ENCODE measurements around the gene PIEZO2. TPM values are rescaled to one million over a fixed set of nuclear protein-coding genes. Genes with fewer than 3 reads are reported as not detected.
"Not testable (repeated sequence)": the region's sequence is repeated elsewhere in the genome, so short reads cannot be mapped to it uniquely, and the experiment has no call there.

Gene PIEZO2
- total RNA-seq, 1 donor from 2014 or later, result 3.1 TPM

DNA sequence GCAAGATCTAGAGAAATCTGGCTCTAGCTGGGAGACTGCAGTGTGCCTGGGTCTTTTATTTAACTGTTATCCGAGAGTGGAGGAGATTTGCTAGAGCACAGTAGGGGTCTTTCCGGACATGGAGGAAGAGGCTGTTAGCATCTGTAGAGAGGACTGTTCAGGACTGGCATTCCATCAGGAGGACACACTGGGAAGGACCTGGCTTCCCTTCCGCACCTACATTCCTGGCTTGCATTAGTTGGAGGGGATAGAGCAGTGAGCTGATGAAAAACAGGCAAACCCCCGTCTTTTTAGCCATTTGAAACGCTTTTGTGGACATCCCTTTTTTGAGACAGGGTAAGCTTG lies 874 bp upstream of the PIEZO2 start:
- DNase-seq (ENCODE audit: low spot score), result no peak

DNA sequence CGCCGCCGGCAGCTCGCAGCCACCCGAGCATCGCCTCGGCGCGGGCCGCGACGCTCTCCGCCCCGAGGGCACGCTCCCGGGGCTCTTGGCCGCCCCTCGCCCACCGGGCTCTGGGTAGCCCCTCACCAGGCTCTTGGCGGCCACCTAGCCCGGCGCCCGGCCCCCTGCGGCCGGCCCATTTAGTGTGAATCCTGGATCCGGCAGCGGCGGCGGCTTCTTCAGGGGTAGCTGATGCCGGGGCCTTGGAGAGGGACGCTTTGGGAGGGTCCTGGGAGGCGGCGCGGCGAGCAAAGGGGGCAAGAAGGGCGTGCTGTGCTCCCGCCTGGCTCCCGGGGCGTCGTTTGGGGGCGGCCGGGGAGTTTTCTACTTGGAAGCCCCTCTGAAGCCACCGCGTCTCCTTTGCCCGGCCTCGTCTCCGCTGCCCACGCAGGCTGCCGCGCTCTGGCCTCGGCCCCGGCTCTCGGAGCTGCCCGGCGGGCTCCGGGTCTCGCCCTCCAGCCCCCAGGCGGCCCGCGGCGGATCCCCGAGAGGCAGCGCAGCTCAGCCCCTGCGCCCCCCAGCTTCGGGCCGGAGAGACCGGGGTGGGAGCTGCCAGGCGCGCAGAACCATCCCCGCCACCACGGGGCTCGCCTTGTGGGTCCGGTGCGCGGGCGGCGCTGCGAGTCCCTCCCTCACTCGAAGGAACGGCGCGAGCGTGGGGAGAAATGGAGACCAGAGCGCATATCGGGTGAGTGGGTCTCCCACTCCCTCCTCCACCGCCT lies 509 bp downstream of the PIEZO2 start:
- no peak for DNase-seq (ENCODE audit: low spot score)

DNA sequence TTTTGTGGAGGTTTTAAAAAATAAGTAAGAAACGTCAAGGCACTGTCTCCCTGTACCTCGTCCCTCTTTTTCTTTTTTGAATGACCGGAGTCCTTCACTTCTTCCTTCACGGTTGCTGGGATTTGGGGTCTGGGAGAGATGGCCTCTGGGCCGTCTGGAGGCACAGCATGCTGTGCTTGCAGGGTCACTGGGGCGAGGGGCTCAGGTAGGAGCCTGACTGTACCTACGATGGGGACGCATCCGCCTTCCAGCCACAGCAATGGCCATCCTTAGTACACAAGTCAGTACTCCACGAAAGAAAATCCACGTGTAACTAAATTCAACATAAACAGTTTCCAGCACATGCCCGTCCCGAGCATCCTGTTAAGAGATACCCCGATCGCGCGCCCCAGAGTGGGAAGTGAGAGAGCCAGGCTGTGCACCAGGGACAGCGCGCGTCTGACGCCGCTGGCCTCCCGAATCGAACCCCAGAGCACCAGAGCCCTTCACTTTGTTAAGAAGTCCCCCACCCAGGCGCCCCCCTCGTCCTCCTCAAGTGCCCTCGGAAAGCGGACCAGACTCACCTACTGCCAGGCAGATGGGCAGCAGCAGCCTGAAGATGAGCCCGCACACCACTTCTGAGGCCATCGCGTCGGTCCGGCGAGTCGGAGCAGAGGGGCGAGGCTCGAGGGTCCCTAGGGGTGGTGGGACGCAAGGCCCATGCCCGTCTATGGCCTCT lies 1.2 kb downstream of the PIEZO2 start:
- DNase-seq (ENCODE audit: low spot score), result no peak

DNA sequence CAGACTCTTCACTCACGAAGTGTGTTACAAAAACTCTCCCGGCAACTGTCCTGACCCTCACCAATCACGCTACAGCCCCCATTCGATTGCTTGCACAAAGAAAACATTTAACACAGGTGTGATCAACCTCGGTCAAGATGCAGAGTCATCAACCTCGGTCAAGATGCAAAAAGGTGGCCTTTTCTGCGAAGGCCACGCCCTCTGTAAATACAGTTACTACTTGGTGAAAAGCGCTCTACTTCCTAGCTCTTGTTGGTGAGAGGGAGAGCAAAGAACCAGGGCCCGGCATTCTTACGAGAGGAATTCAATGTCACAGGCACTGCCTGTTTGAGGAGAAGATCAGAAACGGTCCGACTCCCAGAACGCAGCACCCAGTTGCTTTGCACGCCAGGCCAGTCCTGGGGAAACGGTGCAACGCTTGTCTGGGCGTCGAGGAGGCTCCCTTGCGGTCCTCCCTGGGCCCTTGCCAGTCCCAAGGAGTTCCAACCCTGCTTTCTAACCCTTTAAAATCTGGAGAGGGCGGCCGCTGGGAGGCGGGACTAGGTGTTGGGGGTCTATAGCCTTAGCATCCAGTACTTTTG lies 1.9 kb downstream of the PIEZO2 start:
- no peak for DNase-seq (ENCODE audit: low spot score)

DNA sequence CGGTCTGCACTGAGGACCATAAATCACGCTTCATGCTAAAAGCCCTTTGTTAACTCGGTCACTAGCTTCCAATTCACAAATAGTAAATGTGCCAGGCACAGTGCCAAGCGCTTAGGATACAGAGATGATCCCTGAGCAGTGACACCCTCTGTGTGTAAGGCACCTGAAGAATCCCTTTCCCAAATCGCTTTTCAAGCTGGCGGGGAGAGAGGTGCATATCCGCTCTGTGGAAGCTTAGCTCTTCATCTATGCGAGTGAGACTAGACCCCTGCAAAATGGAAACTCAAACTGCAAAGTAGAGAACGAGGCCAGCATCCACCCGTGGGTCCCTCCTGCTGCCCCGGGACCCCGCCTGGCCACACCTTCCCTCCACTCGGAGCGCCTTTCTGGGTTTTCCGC lies 2.4 kb downstream of the PIEZO2 start:
- no peak for DNase-seq (ENCODE audit: low spot score)

DNA sequence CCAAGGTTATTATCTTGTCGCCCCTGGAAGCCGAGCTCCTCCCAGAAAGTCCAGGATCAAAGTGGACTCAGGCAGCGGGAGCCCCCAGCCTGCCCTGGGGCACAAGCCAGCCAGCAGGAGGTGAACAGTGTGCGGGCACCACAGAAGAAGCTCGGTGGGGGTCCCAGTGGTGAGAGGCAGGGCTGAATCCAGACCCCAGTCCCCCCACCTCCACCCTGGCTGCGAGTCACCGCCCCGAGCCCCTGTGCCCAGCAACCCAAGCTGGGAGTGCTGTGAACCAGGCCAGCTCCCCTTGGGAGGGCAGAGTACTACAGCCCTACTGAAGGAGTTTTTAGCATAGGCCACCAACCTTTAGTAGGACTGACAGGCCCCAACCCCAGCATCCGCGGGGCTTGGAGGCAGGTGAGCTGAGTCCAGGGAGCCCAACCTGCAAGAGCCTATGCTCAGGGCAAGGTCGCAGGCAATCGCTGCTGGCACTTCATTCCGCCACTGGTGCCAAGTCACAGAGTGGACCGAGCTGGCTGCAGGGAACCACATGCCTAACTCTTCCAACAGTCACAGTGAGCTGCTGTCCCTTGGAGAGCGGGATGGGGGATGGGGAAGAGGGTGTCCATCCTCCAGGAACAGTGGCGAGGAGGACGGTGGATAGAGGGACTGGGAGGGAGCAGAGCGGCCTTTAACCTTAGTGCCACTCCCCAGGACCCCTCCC lies 3.0 kb downstream of the PIEZO2 start:
- DNase-seq (ENCODE audit: low spot score), result no peak

DNA sequence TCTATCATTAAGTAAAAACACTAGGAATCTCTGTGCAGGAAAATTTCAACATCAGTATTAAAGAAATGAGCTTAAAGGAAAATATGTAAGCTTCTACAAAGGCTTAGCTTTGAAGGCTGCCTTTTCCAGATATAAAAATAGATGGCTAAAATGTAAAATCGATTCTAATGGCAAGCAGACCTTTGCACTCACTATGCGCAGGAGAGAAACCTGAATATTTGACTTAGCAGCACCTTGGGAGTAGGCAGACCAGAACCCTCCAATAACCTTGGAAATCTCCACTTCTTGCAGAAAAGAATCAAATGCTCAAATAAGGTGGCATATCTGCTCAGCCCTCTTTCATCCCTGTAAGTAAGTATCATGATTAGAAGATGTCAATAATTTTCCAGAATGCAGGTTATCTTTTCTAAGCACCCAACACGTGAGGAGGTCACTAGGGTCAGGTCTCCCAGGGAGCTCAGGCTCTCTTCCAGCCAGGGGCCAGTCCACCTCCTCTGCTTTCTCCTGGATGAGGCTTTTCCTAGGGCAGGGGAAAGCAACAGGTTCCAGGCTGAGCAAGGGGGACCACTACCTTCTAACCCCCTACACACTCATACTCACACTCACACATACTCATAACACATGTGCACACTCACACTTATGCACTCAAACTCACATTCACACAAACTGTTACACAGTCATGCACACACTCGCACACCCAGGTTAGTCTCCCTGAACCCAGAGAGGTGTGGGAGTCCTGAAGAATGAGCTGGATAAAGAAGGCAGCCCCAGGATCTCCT lies 3.8 kb downstream of the PIEZO2 start:
- DNase-seq (ENCODE audit: low spot score), result no peak

DNA sequence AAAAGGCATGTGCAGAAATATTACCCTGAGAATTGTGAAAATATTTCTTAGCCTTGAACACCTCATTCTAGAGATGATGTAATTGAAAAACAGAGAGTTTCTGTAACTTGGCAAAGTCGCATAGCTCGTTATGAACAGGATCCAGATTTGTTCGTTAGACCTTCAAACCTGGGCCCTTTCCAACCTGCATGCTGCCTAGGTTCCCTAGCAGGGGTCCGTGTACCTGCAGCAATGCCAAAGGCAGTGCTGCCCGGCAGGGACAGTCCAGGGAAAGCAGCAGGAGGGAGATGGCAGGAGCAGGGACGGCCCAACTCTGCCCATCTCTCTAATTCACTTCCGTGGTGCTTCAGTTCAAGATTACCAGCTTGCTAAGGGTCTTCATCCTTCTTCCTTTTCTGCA lies 12.0 kb downstream of the PIEZO2 start:
- DNase-seq (ENCODE audit: low spot score), result no peak

DNA sequence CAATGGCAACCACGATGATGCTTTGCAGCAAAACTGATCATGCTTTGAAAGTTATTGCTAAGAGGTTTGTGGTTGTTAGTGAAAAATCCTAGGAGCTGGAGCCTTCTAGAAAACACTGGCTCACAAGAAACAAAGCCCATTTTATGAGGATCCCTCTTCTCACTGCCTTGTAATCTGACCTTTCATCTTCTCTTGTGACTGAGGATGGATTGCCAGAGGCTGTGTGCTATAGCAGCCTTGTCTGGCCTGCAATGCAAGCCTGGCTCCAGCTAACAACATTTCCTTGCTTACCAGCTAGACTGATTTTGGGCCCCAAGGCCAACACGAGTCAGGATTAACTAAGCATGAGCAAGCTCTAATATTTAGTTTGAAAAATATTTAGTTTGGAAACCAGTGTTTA lies 13.1 kb downstream of the PIEZO2 start:
- no peak for DNase-seq (ENCODE audit: low spot score)

DNA sequence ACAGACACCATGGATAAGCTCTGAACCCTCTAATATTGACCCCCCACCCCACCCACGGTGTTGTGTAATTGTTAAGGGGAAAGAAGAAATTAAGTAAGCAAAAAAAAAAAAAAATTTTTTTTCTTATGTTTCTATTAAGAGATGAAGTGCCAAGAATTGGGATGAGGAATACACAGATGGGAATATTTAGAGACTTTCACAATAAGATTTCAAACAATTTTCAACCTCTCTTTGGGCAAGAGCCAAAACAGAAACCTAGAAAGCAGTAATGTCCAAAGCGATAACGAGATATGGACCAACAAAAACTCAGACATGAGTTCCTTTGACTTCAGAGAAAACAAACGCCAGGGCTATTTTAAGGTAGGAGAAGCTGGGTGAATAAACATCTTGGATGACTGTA lies 14.4 kb downstream of the PIEZO2 start:
- no peak for DNase-seq (ENCODE audit: low spot score)

DNA sequence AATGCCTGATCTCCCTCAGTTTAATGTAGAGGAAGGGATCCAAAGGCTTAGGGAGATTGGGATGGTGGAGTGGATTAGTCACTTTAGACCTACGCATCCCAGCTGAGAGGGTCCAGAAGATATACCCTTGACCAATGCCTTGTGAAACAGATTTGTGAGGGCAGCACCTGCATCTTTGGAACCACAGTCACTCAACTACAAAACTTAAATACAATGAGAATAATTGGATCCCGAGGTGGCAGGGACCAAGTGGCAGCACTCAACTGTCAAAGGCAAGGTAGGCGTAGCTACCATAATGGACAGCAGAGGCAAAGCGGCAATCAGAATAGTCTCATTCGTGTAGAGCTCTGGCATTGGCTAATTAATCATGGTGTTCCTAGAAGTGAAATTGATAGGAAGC lies 20.3 kb downstream of the PIEZO2 start:
- not testable (repeated sequence) for DNase-seq (ENCODE audit: low spot score)

DNA sequence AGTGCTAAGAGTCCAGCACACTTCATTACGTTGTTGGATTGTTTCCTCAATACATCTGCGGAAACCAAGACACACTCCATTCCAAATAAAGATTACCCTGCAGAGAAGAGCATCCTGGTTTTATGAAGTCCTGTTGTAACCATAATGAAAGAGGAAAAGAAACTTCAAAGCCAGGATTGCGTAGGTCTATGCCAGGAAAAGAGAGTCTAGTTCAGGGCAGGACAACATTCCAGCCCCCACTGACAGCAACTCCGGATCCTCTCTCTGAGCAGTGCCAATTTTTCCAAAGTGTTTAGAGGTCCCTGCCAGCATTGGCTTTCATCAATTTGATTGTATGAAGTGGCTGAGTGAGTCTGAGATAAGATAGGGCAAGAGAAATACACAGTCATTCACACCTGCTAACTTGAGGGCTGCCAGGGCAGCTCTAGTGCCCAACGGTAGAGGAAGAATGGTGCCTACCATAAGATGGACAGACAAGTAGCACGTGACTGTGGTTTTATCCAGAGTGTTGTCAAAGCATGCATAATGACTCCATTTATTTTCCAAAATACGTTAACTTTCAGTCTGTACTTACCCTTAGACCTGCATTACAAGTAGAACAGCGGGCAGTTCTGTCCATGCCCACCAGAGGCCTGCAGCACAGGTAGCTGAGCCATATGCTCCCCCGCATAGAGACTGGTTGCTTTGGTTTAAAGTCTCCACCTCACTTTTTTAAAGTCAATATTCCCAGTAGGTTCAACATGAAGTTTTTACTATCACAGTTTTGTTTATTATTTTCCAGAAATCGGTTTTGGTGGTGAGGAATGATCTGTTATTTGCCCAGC lies 23.7 kb downstream of the PIEZO2 start:
- DNase-seq (ENCODE audit: low spot score), result no peak

DNA sequence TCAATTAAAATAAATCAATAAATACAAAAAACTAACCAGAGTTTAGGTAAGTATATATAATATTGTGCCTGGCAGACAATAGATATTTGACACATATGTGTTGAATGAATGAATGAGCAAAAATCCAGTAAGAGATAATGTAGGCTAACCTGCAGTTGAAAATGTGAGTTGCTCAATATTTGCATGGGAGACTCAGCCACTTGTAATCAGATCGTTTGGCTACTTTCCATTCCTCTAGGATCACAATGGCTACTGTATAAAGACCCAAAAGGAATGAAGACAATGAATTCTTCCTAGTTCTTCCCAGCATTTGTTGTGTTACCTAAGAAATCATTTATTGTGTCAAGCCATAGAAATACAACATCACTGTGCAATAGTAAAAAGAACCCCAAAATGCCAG lies 25.3 kb downstream of the PIEZO2 start:
- DNase-seq (ENCODE audit: low spot score), result no peak

DNA sequence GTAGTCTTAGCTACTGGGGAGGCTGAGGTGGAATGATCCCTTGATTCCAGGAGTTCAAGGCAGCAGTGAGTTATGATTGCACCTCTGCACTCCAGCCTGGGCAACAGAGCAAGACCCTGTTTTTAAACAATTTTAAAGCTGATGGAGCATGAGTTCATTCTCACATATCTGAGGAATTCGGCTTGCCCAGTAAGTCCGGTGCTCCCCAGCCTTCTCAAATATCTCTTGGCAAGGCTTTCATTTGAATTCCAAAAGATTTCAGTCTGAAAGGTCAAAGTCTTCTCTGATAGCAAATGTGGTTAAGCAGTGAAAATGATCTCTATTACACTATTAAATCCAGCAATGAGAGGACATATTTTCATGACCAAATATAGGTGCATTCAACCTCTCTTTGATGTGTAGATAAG lies 27.9 kb downstream of the PIEZO2 start:
- no peak for DNase-seq (ENCODE audit: low spot score)

DNA sequence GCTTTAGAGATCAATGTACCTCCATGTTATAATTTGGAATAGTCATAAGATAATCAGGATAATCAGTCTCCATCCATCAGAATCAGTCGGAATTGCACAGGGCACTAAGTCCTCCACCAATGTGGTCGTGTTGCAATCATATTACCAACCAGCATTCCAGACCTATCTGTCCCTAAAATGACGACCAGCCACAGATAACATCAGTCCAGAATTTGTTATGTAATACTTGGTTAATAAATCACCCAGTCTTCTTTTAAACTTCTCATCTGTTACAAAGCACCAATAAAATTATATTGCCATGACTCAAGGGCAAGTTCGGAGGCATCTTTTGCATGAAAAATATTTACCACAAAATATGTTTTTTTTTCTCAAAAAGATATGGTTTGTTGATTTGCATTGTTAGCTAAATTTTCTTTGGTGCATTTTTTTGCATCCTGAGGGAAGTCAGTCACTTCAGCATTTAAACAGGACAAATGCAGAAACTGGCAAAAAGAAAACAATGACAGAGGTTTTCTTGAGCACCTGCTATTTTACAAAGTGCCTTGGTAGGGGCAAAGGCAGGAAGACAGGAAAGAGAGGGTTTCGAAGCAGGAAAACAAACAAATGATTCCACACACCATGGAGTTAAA lies 29.3 kb downstream of the PIEZO2 start:
- DNase-seq (ENCODE audit: low spot score), result no peak

DNA sequence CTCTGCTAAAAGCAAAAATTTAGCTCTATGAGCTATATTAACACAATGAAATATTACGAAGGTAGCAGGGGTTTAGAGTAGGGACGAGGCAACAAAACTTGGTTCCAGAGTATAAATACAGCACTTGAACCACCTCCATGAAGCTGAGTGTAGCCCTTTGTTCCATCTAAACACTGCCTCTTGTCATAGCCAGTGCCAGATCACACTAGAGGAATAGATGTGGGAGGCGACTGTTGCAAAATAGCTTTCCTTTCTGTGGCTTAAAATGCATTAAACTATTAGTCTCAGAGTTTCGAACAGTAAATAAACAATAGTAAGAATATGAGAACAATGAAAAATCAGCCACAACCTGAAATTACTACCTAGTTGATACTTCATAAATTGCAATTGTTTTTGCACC lies 29.8 kb downstream of the PIEZO2 start:
- no peak for DNase-seq (ENCODE audit: low spot score)

DNA sequence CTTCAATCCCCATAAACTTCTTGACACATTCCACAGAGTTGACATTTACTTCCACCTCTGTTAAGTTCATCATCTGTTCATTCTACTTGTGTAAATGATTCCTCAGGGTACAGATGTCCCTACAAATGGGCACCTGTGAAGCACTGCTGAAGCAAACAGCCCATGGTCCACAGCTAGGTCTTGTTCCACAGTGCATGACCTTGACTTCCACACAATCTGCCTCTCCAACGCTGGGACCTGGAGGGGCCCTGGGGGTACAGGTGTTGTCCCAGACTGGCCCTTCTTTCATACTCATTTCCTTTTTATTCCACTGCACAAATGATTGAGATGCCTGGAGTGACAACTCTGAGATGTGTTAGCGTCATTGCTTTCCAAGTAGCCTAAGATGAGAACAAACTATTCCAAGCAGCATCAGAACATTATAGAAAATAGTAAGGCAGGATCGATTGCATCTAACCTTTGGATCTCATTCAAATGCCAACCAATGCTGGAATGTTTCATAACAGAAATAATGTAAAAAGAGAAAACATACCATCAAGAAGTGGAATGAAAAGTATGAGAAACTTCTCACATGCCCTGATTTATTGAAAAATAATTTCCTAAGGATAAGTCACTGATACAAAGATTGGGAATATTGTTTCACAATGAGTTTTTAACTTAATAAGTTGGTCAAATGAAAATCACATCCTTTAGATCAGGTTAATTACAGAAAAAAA lies 31.2 kb downstream of the PIEZO2 start:
- DNase-seq (ENCODE audit: low spot score), result no peak

DNA sequence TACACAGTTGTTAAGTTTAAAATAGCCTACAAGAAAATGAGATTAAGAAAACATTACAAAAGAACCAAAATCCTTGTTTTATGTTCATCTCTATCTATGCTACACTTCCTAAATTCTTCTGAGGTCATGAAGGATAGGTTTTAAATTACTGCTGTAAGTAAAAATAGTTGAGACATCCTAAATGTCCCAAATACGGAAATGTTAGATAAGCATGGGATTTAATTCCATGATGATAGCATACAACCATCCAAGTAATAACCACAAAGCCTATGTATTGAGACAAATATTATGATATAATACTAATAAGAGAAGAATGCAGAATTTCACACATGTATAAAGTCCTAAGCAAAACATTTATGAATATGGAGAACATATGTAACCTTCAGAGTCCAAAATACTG lies 34.1 kb downstream of the PIEZO2 start:
- DNase-seq (ENCODE audit: low spot score), result no peak

DNA sequence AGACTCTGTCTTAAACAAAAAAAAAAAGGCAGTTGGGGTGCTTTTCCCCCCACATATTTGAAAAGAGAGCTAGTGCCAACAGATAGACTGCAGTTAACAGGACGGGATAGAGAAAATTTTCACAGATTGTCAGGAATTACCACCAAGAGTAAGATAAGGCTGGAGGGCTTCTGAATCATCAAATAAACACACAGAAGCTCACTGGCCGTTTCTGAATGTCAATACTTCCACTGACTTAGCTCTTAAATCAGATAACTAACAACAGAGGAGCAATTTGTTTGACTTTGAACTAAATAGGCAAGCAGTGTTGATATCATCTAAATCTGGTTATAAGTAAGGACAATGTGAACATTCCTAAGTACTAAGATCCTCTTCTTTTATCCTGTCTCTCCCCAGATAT lies 34.7 kb downstream of the PIEZO2 start:
- DNase-seq (ENCODE audit: low spot score), result no peak

Data from mesenteric fat pad (tissue), 1 donor.